NCI-H526 (cell line): ENCODE data around the gene ATE1.
"Not testable (repeated sequence)": the region's sequence is repeated elsewhere in the genome, so short reads cannot be mapped to it uniquely, and the experiment has no call there.

Source experiments
- DNase-seq, 2 experiments: peaks; one replicate each; lab custom pipeline; 2025; lab: John Stamatoyannopoulos, UW

The ATE1 gene

DNA sequence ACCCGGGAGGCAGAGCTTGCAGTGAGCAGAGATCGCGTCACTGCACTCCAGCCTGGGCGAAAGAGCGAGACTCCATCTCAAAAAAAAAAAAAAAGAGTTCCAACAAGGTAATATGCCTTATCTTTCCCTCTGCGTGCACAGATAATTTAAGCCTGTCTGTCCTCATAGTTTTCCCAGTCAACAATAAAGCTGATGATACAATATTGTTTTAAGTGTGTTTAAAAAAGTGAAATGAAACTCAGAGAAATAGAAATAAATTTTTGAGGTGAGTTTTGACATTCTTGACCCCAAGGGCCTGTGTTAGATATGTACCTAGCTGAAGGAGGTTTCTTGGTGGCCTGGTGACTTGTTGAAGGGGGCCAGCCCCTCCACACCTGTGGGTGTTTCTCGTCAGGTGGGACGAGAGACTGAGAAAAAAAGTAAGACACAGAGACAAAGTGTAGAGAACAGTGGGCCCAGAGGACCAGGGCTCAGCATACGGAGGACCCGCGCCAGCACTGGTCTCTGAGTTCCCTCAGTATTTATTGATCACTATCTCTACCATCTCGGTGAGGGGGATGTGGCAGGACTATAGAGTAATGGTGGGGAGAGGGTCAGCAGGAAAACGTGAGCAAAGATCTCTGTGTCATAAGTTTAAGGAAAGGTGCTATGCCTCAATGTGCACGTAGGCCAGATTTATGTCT is 1.9 kb upstream of the ATE1 start:
- not testable (repeated sequence) for DNase-seq

- peak in 1 of 2 experiments; percentile 7 for DNase-seq
Measured at GRCh38 chr10:121928528-121928884, 675 bp upstream of the ATE1 start.

- peak; percentile 34 to 65 for DNase-seq
Measured at GRCh38 chr10:121927318-121927840, 452 bp downstream of the ATE1 start.

- DNase-seq = no peak
Measured at GRCh38 chr10:121926671-121927317, 1.0 kb downstream of the ATE1 start.

GRCh38 chr10:121926157-121926556 is 1.7 kb downstream of the ATE1 start:
- DNase-seq = no peak

GRCh38 chr10:121921238-121921931 is 6.4 kb downstream of the ATE1 start:
- DNase-seq = no peak

- no peak for DNase-seq
Measured at GRCh38 chr10:121919666-121920065, 8.2 kb downstream of the ATE1 start.

DNA sequence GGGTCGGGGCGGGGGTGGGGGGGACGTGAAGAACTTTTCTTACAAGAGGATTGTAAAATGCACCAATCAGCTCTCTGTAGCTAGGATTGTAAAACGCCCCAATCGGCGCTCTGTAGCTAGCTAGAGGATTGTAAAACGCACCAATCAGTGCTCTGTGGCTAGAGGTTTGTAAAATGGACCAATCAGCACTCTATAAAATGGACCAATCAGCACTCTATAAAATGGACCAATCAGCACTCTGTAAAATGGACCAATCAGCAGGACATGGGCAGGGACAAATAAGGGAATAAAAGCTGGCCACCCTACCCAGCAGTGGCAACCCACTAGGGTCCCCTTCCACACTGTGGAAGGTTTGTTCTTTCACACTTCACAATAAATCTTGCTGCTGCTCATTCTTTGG is 9.0 kb downstream of the ATE1 start:
- not testable (repeated sequence) for DNase-seq

- no peak for DNase-seq
Measured at GRCh38 chr10:121914661-121915060, 13.2 kb downstream of the ATE1 start.

DNA sequence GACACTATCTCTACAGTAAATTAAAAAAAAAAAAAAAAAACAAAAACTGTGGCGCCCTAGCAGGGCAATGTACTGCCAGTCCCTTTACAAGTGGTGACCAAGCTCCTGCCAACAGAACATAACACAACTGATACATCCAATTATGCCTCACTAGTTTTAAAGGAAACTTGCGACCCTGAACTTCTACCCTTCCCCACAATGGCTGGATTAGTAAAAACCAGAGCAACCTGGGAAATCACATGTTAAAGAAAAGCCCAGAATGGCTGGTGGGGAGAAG is 16.5 kb downstream of the ATE1 start:
- DNase-seq = no peak

DNA sequence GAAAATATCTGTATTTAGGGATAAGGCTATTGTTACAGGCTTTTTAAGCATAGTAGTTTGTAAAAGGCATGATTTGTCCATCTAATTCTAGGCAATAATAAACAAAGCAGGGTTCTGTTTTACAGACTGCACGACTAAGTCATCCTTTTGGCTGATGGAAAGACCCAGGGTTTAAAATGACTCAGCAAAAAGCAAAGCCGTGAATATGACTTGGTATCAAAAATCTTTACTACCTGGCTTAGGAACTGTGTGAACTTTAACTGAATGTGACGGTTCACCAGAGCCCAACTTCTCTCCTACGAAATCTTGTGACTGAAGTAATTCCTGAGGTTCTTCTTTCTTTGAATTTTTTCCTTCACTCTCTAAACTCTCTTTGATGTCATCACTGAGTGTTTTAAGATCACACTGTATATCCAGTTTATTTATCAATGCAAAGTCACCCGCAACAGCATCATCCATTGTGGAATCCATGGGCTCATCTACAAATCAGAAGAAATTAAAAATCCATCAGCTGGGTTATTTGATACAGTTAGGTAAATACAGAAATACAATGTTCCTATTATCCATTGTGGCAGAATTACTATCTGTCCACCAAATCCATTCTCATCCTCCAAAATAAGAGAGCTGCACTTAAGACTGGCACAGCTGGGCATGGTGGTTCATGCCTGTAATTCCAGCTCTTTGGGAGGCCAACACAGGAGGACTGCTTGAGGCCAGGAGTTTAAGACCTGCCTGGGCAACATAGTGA is 17.0 kb downstream of the ATE1 start:
- peak; percentile 26 to 28 for DNase-seq

- DNase-seq = no peak
Measured at GRCh38 chr10:121904888-121905287, 22.9 kb downstream of the ATE1 start.

DNA sequence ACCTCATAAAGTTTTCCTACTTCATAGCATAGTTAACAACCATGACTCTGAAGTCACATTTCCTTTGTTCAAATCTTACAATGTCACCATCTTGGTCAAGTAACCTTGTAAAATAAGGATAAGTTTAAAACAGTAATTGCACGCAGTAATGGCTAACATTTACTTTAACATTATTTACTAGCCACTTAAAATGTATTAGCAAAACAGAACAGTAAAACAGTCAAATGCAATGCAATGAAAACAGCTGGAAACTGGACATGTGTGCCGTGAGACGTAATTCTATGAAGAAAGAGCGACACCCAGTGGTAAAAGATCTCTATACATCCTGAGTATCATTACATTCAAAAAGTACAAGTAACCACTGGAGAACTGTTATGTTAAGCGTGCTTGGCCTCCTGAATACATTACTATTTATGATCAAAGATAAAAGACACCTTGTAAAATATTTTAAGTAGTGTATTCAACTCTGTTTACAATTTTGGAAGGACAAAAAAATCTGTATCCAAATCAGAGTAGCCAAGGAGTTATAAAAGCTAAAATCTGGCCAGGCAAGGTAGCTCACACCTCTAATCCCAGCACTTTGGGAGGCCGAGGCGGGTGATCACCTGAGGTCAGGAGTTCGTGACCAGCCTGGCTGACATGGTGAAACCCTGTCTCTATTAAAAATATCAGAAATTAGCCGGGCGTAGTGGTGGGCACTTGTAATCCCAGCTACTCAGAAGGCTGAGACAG is 27.2 kb downstream of the ATE1 start:
- peak; percentile 37 to 79 for DNase-seq

DNA sequence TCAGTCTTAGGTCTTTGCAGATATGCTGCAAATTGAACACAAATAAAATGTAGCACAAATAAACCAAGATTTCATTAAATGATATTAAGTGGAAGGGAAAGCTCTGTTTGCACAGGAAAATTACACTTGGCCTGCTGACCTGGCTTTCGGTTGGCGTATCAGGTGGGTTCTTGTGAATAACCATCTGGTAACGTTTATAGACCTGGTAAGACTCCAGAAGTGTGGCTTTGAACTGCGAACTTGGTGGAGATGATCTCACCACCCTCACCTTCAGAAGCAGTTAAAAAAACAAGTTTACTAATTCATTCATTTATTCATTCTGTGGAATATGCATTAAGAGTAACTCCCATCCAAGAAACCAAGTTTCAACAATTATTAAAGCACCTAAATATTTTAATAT is 28.1 kb downstream of the ATE1 start:
- no peak for DNase-seq

- DNase-seq = peak; percentile 86 to 89
Measured at GRCh38 chr10:121891103-121891502, 36.7 kb downstream of the ATE1 start.

DNA sequence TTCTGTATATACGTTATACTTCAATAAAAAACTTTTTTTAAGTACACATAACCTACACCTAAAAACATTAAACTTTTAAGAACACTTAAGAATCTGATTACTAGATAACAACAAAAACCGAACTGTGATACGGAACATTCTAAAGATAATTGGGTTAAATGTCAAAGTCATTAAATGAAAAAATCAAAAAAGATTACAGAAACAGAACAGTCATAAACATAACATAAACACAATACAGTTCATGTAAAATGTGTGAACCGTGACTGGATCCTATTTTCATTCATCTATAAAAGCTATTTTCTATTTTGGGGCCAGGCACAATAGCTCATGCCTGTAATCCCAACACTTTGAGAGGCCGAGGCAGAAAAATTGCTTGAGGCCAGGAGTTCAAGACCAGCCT is 38.6 kb downstream of the ATE1 start:
- DNase-seq = no peak

DNA sequence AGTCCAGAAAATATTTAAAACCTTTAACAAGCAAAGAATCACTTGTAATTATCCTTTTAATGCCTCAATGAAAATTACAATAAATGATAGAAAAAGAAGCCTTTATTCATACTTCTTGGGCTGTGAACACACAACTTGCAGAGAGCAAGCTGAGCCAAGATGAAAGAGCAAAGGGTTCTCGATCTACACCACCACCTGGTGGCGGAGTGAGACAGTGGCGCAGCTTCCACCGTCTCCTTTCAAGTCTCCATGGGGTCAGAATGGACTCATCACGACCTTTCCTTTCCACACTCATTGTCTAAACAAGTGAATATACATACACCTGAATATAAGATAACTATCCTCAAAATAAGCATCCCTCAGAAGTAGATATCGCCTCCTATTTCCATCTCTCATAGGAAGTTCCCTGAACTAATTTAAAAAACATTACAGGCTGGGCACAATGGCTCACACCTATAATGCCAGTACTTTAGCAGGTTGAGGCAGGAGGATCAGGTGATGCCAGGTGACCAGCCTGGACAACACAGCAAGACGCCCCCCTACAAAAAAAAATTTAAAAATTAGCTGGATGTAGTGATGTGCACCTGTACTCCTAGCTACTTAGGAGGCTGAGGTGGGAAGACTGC is 40.7 kb downstream of the ATE1 start:
- peak; percentile 7 to 62 for DNase-seq

- no peak for DNase-seq
Measured at GRCh38 chr10:121886181-121886580, 41.6 kb downstream of the ATE1 start.

DNA sequence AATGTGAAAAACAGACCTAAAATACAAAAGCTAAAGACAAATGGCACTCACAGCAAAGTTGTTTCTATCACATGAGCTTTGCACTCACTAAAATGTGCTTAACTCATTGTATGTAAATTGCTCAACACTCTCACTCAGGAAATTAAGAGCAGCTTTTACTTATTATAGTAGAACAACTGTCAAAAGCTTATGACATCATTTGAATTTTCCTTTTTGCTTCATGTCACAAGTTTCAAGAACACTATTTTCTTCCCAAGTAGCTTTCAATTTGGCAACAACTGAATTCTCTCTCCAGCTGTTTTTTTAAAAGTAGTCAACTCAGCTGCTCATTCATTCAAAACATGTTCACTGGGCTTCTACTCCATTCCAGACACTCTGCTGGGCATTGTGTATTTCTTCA is 46.9 kb downstream of the ATE1 start:
- no peak for DNase-seq

- DNase-seq = no peak
Measured at GRCh38 chr10:121879476-121879875, 48.4 kb downstream of the ATE1 start.

DNA sequence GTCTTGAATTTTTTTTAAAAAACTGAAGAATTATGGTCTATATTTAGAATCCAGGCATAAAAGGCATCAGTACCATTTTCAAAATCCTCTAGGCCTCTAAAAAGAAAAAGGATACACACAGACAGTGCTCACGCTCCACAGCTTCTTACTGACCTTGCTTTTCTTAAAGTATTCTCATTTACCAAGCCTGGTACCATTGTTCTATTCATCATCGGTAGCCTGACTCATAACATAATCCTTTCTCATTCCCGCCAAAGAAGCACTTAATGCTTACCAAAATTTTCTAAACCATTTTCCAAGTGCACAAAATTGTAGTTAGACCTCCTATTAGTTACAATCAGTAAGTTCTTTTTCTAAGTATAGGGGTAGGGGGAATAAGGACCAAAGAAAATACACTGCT is 54.6 kb downstream of the ATE1 start:
- DNase-seq = no peak
